ENCODE measurements around the gene KLHL30.

GRCh38 chr2:238127165-238128060 lies 11.1 kb upstream of the KLHL30 start:
- TF ChIP-seq CTCF (IDR thresholded peaks at IDR 0.05) (no peak), POLR2A (IDR thresholded peaks at IDR 0.05) (no peak)
